WI38 (cell line): Measurements from ENCODE around the gene PPP1R12C.
"Not testable (repeated sequence)": the region's sequence is repeated elsewhere in the genome, so short reads cannot be mapped to it uniquely, and the experiment has no call there.

Experiments
- H3K4me3 ChIP-seq: 2 replicates; pipeline ENCODE4 v1.5.1; 2011; ENCODE audit warnings: low read depth, mild to moderate bottlenecking, control low read depth, low read length
- CTCF ChIP-seq: IDR thresholded peaks from 2 replicates; pipeline ENCODE4 v1.5.1; 2012; ENCODE audit warnings: low read depth, mild to moderate bottlenecking, control low read depth, low read length

PPP1R12C gene

DNA sequence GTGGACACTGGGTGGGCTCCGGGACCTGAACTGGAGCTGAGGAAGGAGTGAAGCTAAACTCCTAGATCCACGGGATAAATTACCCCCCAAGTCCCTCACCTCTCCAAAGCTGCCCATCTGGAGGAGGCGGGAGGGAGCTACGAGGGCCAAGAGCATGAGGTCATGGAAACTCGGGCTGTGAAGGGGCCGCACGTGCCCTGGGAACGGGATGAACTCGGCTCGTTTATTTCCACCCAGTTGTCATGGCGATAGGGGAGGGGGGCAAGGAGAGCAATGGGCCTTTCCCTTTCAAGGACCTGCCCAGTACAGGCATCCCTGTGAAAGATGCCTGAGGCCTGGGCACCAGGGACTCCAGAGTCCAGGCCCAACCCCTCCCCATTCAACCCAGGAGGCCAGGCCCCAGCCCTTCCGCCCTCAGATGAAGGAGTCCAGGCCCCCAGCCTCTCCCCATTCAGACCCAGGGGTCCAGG is 3.8 kb downstream of the PPP1R12C start:
- no peak for TF ChIP-seq CTCF
- no peak overlapping the region for H3K4me3 ChIP-seq

DNA sequence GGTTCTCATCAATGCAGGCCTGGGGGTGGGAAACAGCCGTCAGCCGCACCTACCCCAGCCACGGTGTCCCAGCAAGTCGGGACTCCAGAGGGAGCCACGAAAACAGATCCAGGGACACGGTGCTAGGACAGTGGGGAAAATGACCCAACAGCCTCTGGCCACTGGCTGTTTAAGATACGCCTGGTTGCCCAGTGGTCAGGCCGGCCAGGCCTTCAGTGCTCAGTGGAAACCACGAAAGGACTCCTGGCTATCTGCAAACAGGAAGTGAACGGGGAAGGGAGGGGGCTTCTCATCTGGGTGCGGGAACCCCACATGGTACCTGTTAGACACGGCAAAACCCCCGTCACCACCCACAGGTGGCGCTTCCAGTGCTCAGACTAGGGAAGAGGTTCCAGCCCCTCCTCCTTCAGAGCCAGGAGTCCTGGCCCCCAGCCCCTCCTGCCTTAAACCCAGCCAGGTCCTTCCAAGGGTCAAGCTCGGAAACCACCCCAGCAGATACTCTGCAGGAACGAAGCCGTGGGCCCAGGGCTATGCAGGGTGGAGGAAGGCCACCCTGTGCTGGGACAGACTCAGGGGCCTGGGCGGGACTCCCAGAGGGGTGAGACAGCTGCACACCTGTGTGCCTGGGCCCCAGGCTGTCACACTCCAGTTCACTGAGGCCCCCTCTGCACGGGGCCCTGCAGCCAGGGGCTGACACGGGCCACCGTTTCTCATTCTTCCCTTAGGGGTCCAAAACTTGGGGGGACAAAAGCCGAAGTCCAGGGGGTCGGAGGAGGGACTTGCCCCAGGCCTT is 4.5 kb downstream of the PPP1R12C start:
- H3K4me3 ChIP-seq: no peak overlapping the region
- TF ChIP-seq CTCF: no peak

DNA sequence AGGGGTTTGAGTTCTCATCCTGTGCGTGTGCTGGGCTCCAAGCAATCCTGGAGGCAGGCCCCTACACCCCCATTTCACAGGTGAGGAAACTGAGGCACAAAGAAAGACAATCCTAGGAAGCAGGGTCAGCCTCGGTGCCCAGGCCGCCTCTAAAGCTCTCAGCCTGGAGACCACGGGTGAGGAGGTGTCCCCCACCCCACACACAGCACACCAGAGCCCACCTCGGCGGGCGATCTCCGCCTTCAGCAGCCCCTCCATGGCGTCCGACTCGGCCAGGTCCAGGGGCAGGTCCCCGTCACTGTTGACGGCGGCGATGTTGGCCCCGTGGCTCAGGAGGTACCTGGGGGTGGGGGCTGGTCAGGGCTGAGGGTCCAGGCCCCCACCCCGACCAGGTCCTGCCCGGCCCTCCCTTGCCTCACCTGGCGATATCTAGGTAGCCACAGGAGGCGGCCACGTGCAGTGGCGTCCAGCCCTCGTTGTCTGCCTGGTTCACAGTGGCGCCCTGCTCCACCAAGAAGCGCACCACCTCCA is 5.1 kb downstream of the PPP1R12C start:
- TF ChIP-seq CTCF: no peak
- no peak overlapping the region for H3K4me3 ChIP-seq

DNA sequence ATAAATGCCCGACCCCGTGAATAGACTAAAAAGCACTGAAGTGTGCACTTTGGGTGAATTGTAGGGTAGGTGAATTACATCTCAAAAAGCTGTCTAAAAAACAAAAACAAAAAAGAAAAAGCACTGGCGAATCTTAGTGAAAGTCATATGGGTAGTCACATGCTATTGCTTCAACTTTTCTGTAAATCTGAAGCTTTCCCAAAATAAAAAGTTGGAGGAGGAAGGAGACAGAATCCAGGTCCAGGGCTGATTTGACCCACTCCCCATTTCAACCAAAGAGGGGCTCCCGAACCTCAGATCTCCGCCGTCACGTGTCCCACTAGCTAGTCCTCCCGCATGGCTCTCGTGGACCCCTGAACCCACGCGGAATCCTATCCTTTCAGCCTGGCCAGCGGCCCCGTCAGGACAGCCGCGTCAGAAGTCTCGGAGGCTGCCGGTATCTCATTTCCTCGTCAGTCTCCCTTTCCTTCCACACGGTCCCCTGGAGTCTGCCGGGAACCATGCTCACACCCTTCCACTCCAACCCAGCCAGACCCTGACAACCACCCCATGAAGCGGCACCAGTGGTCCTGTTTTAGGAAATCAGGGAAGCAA is 6.1 kb downstream of the PPP1R12C start:
- TF ChIP-seq CTCF: no peak
- no peak overlapping the region for H3K4me3 ChIP-seq

DNA sequence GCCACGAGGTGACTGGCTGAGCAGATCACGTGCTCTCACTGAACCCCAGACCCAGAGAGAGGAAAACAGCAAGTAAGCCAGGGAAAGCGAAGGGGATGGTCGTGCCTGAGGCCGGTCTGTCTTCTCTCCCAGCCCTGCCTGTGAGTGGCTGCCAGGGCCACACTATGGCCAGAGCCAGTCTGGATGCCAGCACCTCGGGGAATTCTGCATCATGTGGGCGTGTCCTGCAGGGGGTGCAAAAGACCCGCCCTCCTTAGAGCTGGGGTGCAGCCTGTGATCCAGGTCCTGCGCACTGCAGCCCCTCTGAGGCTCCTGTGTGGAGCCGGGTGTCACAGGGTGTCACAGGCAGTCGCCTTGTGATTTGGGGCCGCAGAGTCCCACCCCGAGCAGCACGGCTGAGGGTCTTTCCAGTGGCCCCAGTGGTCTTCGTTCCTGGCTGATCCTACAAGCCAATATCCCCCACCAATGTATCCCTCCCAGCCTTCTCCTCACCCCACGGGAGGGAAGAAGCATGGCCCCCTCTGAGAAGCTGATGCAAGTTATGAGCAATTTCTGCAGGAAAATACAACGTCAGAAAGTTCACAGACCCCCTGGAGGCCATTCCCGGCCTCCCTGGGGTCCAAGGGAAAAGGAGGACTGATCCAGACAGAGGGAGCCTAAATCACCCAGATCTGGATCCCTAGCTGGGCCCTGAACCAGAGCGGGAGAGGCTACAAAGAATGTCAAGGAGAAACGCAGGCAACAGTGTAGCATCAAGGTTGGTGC is 7.7 kb downstream of the PPP1R12C start:
- no peak overlapping the region for H3K4me3 ChIP-seq
- TF ChIP-seq CTCF: no peak

GRCh38 chr19:55107252-55107651 is 10.2 kb downstream of the PPP1R12C start:
- not testable (repeated sequence) for H3K4me3 ChIP-seq

DNA sequence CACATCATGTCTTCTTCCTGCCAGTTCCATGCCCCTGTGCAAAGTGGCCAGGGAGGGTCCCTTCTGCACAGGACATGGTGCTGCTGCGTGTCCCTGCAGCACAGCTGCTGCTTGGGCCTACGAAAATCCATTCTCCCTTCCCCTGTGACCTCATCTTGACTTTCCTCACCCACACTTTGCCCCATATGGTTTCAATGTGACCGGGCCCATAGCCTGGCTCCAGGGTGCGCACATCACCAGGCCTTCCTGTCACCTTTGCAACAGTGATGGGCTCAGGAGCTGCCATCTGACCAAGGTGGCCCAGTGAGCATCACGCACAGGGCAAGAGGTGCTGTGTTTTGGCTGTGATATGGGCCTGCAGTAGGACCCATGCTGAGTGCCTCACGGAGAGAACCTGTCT is 10.8 kb downstream of the PPP1R12C start:
- no peak overlapping the region for H3K4me3 ChIP-seq
- TF ChIP-seq CTCF: no peak
